Effector memory CD4-positive, alpha-beta T cell (primary cell): Measurements from ENCODE around the gene KRT8.
"Not testable (repeated sequence)": the region's sequence is repeated elsewhere in the genome, so short reads cannot be mapped to it uniquely, and the experiment has no call there.

Experiments used
- DNase-seq, 3 donors: peaks; one replicate each; pipeline ENCODE4 v3.0.0-alpha.2; 2020
- H3K27ac ChIP-seq: 2 replicates; pipeline ENCODE4 v1.7.0; 2013; ENCODE audit warnings: mild to moderate bottlenecking, low read length, moderate library complexity; ENCODE audit not compliant: insufficient read depth, poor library complexity, severe bottlenecking
- H3K27me3 ChIP-seq: replicated peaks from 2 replicates; pipeline ENCODE4 v1.7.0; 2013; ENCODE audit warnings: mild to moderate bottlenecking, low read length; ENCODE audit not compliant: insufficient read depth, control insufficient read depth, poor library complexity, severe bottlenecking
- H3K36me3 ChIP-seq: 2 replicates; pipeline ENCODE4 v1.7.0; 2013; ENCODE audit warnings: mild to moderate bottlenecking, low read length, moderate library complexity; ENCODE audit not compliant: control insufficient read depth, insufficient read depth
- H3K4me1 ChIP-seq: 2 replicates; pipeline ENCODE4 v1.7.0; 2013; ENCODE audit warnings: low read length, mild to moderate bottlenecking; ENCODE audit not compliant: control insufficient read depth, insufficient read depth, poor library complexity, severe bottlenecking
- H3K4me3 ChIP-seq: 2 replicates; pipeline ENCODE4 v1.7.0; 2013; ENCODE audit warnings: low read length, low read depth, mild to moderate bottlenecking; ENCODE audit not compliant: insufficient read depth, poor library complexity, severe bottlenecking
- H3K9me3 ChIP-seq: 2 replicates; pipeline ENCODE4 v1.7.0; 2013; ENCODE audit warnings: mild to moderate bottlenecking, low read length, moderate library complexity; ENCODE audit not compliant: control insufficient read depth

Gene KRT8

GRCh38 chr12:52865090-52865944 lies 39.6 kb downstream of the KRT8 start:
- H3K27ac ChIP-seq: no peak overlapping the region
- no peaks in the 10 kb centered on the region for H3K36me3 ChIP-seq
- no peaks in the 10 kb centered on the region for H3K9me3 ChIP-seq
- no peaks in the 10 kb centered on the region for H3K27me3 ChIP-seq
- no peak overlapping the region for H3K4me3 ChIP-seq
- H3K4me1 ChIP-seq: peaks cover 10% of the 10 kb centered on the region
- no peak for DNase-seq

DNA sequence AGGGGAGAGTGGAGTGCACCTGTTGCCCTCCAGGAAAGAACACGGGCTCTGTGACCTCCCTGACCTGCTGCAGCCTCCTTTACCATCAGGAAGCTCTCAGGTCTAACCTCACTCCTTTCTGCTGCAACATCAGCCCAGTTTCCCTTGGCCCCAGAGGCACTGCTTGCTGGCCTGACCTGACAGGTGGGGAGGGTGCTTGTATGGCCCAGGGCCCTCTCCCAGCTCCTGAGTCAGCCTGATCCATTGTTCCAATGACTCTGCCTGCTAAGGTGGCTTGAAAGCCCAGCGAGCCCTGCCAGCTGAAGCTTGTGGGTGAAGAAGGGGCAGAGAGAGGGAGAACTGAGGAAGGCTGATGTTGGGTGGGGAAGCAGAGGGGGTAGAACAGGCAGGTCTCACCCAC lies 42.9 kb downstream of the KRT8 start:
- H3K36me3 ChIP-seq: no peaks in the 10 kb centered on the region
- H3K27me3 ChIP-seq: no peaks in the 10 kb centered on the region
- no peak for DNase-seq
- H3K4me1 ChIP-seq: no peaks in the 10 kb centered on the region
- no peaks in the 10 kb centered on the region for H3K9me3 ChIP-seq
- no peak overlapping the region for H3K27ac ChIP-seq
- H3K4me3 ChIP-seq: no peak overlapping the region

- Histone ChIP-seq H3K27ac (no peak overlapping the region), H3K4me3 (no peak overlapping the region), H3K27me3 (no peaks in the 10 kb centered on the region), H3K36me3 (no peaks in the 10 kb centered on the region), H3K9me3 (no peaks in the 10 kb centered on the region), H3K4me1 (no peaks in the 10 kb centered on the region)
- DNase-seq: no peak
Measured at GRCh38 chr12:52861511-52861910, 43.4 kb downstream of the KRT8 start.

- no peak overlapping the region for H3K4me3 ChIP-seq
- no peak for DNase-seq
- no peaks in the 10 kb centered on the region for H3K27me3 ChIP-seq
- H3K4me1 ChIP-seq: no peaks in the 10 kb centered on the region
- no peak overlapping the region for H3K27ac ChIP-seq
- no peaks in the 10 kb centered on the region for H3K9me3 ChIP-seq
- no peaks in the 10 kb centered on the region for H3K36me3 ChIP-seq
Measured at GRCh38 chr12:52860102-52860823, 44.6 kb downstream of the KRT8 start.

- no peak for DNase-seq
- no peaks in the 10 kb centered on the region for H3K27me3 ChIP-seq
- H3K36me3 ChIP-seq: no peaks in the 10 kb centered on the region
- H3K27ac ChIP-seq: no peak overlapping the region
- no peaks in the 10 kb centered on the region for H3K4me1 ChIP-seq
- no peak overlapping the region for H3K4me3 ChIP-seq
- no peaks in the 10 kb centered on the region for H3K9me3 ChIP-seq
Measured at GRCh38 chr12:52857500-52857899, 47.4 kb downstream of the KRT8 start.

- no peaks in the 10 kb centered on the region for H3K4me1 ChIP-seq
- H3K36me3 ChIP-seq: no peaks in the 10 kb centered on the region
- DNase-seq: no peak
- no peak overlapping the region for H3K27ac ChIP-seq
- H3K9me3 ChIP-seq: no peaks in the 10 kb centered on the region
- H3K27me3 ChIP-seq: no peaks in the 10 kb centered on the region
- no peak overlapping the region for H3K4me3 ChIP-seq
Measured at GRCh38 chr12:52856787-52857186, 48.1 kb downstream of the KRT8 start.

DNA sequence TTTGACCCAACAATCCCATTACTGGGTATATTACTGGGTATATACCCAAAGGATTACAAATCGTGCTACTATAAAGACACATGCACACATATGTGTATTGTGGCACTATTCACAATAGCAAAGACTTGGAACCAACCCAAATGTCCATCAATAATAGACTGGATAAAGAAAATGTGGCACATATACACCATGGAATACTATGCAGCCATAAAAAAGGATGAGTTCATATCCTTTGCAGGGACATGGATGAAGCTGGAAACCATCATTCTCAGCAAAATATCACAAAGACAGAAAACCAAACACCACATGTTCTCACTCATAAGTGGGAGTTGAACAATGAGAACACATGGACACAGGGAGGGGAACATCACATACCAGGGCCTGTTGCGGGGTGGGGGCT lies 48.8 kb downstream of the KRT8 start:
- not testable (repeated sequence) for DNase-seq, H3K27ac ChIP-seq, H3K4me3 ChIP-seq, H3K27me3 ChIP-seq, H3K36me3 ChIP-seq, H3K9me3 ChIP-seq, H3K4me1 ChIP-seq

- H3K27me3 ChIP-seq: no peaks in the 10 kb centered on the region
- H3K27ac ChIP-seq: no peak overlapping the region
- no peaks in the 10 kb centered on the region for H3K36me3 ChIP-seq
- no peak overlapping the region for H3K4me3 ChIP-seq
- no peaks in the 10 kb centered on the region for H3K4me1 ChIP-seq
- no peaks in the 10 kb centered on the region for H3K9me3 ChIP-seq
- DNase-seq: no peak
Measured at GRCh38 chr12:52851787-52852186, 53.1 kb downstream of the KRT8 start.

GRCh38 chr12:52850681-52851080 lies 54.2 kb downstream of the KRT8 start:
- H3K36me3 ChIP-seq: no peaks in the 10 kb centered on the region
- H3K4me3 ChIP-seq: no peak overlapping the region
- no peak overlapping the region for H3K27ac ChIP-seq
- H3K9me3 ChIP-seq: no peaks in the 10 kb centered on the region
- no peaks in the 10 kb centered on the region for H3K4me1 ChIP-seq
- H3K27me3 ChIP-seq: no peaks in the 10 kb centered on the region
- DNase-seq: no peak

- Histone ChIP-seq H3K27ac (no peak overlapping the region), H3K36me3 (no peaks in the 10 kb centered on the region), H3K4me3 (no peak overlapping the region), H3K9me3 (no peaks in the 10 kb centered on the region), H3K27me3 (no peaks in the 10 kb centered on the region), H3K4me1 (no peaks in the 10 kb centered on the region)
- no peak for DNase-seq
Measured at GRCh38 chr12:52849511-52849910, 55.4 kb downstream of the KRT8 start.
